ENCODE data around the gene RNFT1.
"Not testable (repeated sequence)": the region's sequence is repeated elsewhere in the genome, so short reads cannot be mapped to it uniquely, and the experiment has no call there.

RNFT1 gene

GRCh38 chr17:59964482-59965328 is at the start of gene RNFT1:
Gene RNFT1, minus strand, starts transcription at chr17:59964740. Its CDS starts 77 bp downstream, at chr17:59964663.
- Mint-ChIP-seq H3K27me3 (peaks cover 3% of the 10 kb centered on the region), H3K36me3 (peaks cover 9% of the 10 kb centered on the region), H3K4me1 (peaks cover 24% of the 10 kb centered on the region), H3K4me3 (peak within 1 kb of the TSS; percentile 85), H3K9me3 (no peaks in the 10 kb centered on the region), H3K27ac (peak within 1 kb of the TSS; percentile 82)
- DNase-seq = peak; percentile 93
- CTCF ChIA-PET = interaction anchor here (1.0 kb wide), 1 partner anchor 72 kb away, joined by 3 read pairs; no protein-coding TSS in a partner anchor

- H3K36me3 Mint-ChIP-seq, H3K27ac Mint-ChIP-seq, H3K4me1 Mint-ChIP-seq, H3K9me3 Mint-ChIP-seq, CTCF ChIA-PET, H3K4me3 Mint-ChIP-seq, DNase-seq: not testable (repeated sequence)
- H3K27me3 Mint-ChIP-seq = peaks cover 12% of the 10 kb centered on the region
Measured at GRCh38 chr17:60009326-60009725, 44.8 kb upstream of the RNFT1 start.

GRCh38 chr17:60008377-60008776 is 43.8 kb upstream of the RNFT1 start:
- DNase-seq, H3K27ac Mint-ChIP-seq, H3K36me3 Mint-ChIP-seq, H3K9me3 Mint-ChIP-seq, H3K4me1 Mint-ChIP-seq, H3K4me3 Mint-ChIP-seq, CTCF ChIA-PET: not testable (repeated sequence)
- H3K27me3 Mint-ChIP-seq = peaks cover 12% of the 10 kb centered on the region

GRCh38 chr17:60006160-60006559 is 41.6 kb upstream of the RNFT1 start:
- Mint-ChIP-seq H3K4me1 (no peaks in the 10 kb centered on the region), H3K27ac (no peak overlapping the region), H3K27me3 (peaks cover 12% of the 10 kb centered on the region), H3K36me3 (no peaks in the 10 kb centered on the region), H3K4me3 (no peak overlapping the region), H3K9me3 (no peaks in the 10 kb centered on the region)
- no peak for DNase-seq
- CTCF ChIA-PET = no interaction called here

- peaks cover 12% of the 10 kb centered on the region for H3K27me3 Mint-ChIP-seq
- DNase-seq, H3K27ac Mint-ChIP-seq, H3K9me3 Mint-ChIP-seq, CTCF ChIA-PET, H3K36me3 Mint-ChIP-seq, H3K4me1 Mint-ChIP-seq, H3K4me3 Mint-ChIP-seq: not testable (repeated sequence)
Measured at GRCh38 chr17:60004561-60004960, 40.0 kb upstream of the RNFT1 start.

- H3K4me3 Mint-ChIP-seq, H3K9me3 Mint-ChIP-seq, H3K27ac Mint-ChIP-seq, H3K4me1 Mint-ChIP-seq, DNase-seq, H3K36me3 Mint-ChIP-seq, CTCF ChIA-PET: not testable (repeated sequence)
- H3K27me3 Mint-ChIP-seq = peaks cover 12% of the 10 kb centered on the region
Measured at GRCh38 chr17:60002405-60002804, 37.9 kb upstream of the RNFT1 start.

- not testable (repeated sequence) for H3K27ac Mint-ChIP-seq, H3K4me1 Mint-ChIP-seq, H3K27me3 Mint-ChIP-seq
Measured at GRCh38 chr17:59996608-59997007, 32.1 kb upstream of the RNFT1 start.

GRCh38 chr17:59975166-59975565 is 10.6 kb upstream of the RNFT1 start:
- H3K36me3 Mint-ChIP-seq, DNase-seq, H3K4me3 Mint-ChIP-seq, H3K9me3 Mint-ChIP-seq, CTCF ChIA-PET, H3K27ac Mint-ChIP-seq, H3K4me1 Mint-ChIP-seq: not testable (repeated sequence)
- H3K27me3 Mint-ChIP-seq = peaks cover 21% of the 10 kb centered on the region

More at GRCh38 chr17:59996608-59997007, 32.1 kb upstream of the RNFT1 start:
- H3K4me3 Mint-ChIP-seq, DNase-seq, H3K9me3 Mint-ChIP-seq, H3K36me3 Mint-ChIP-seq, CTCF ChIA-PET: not testable (repeated sequence)

GRCh38 chr17:59973483-59973882 is 8.9 kb upstream of the RNFT1 start:
- not testable (repeated sequence) for H3K4me3 Mint-ChIP-seq, DNase-seq, H3K36me3 Mint-ChIP-seq, H3K4me1 Mint-ChIP-seq, H3K27ac Mint-ChIP-seq, H3K9me3 Mint-ChIP-seq
- peaks cover 16% of the 10 kb centered on the region for H3K27me3 Mint-ChIP-seq
- CTCF ChIA-PET = interaction anchor here (0.7 kb wide), 1 partner anchor 427 kb away, joined by 4 read pairs; no protein-coding TSS in a partner anchor

GRCh38 chr17:59972778-59973177 is 8.2 kb upstream of the RNFT1 start:
- Mint-ChIP-seq H3K36me3 (no peaks in the 10 kb centered on the region), H3K9me3 (no peaks in the 10 kb centered on the region), H3K27me3 (peaks cover 16% of the 10 kb centered on the region), H3K4me1 (no peaks in the 10 kb centered on the region), H3K27ac (no peak overlapping the region), H3K4me3 (no peak overlapping the region)
- no peak for DNase-seq
- CTCF ChIA-PET = interaction anchor here (0.7 kb wide), 1 partner anchor 428 kb away, joined by 4 read pairs; no protein-coding TSS in a partner anchor

- H3K27ac Mint-ChIP-seq, H3K4me1 Mint-ChIP-seq, CTCF ChIA-PET: not testable (repeated sequence)
Measured at GRCh38 chr17:59971771-59972170, 7.2 kb upstream of the RNFT1 start.

GRCh38 chr17:59963738-59964481 is 630 bp downstream of the RNFT1 start:
- Mint-ChIP-seq H3K4me3 (peak overlapping the region; percentile 85), H3K36me3 (peaks cover 13% of the 10 kb centered on the region), H3K27me3 (peaks cover 3% of the 10 kb centered on the region), H3K9me3 (no peaks in the 10 kb centered on the region), H3K27ac (peak overlapping the region; percentile 82), H3K4me1 (peaks cover 24% of the 10 kb centered on the region)
- CTCF ChIA-PET = interaction anchor here (1.0 kb wide), 1 partner anchor 73 kb away, joined by 3 read pairs; no protein-coding TSS in a partner anchor
- DNase-seq = peak; percentile 64

More at GRCh38 chr17:59971771-59972170, 7.2 kb upstream of the RNFT1 start:
- H3K36me3 Mint-ChIP-seq, H3K4me3 Mint-ChIP-seq, H3K9me3 Mint-ChIP-seq, DNase-seq: not testable (repeated sequence)
- H3K27me3 Mint-ChIP-seq = peaks cover 16% of the 10 kb centered on the region

- H3K4me1 Mint-ChIP-seq = peaks cover 24% of the 10 kb centered on the region
- peaks cover 21% of the 10 kb centered on the region for H3K36me3 Mint-ChIP-seq
- CTCF ChIA-PET = no interaction called here
- H3K27me3 Mint-ChIP-seq = peaks cover 3% of the 10 kb centered on the region
- H3K9me3 Mint-ChIP-seq = no peaks in the 10 kb centered on the region
- H3K4me3 Mint-ChIP-seq = peak overlapping the region; percentile 85
- DNase-seq = no peak
- H3K27ac Mint-ChIP-seq = no peak overlapping the region
Measured at GRCh38 chr17:59962739-59963318, 1.7 kb downstream of the RNFT1 start.

GRCh38 chr17:59959574-59959973 is 5.0 kb downstream of the RNFT1 start:
- H3K27ac Mint-ChIP-seq, CTCF ChIA-PET: not testable (repeated sequence)
- peaks cover 18% of the 10 kb centered on the region for H3K4me1 Mint-ChIP-seq

More at GRCh38 chr17:59959574-59959973, 5.0 kb downstream of the RNFT1 start:
- H3K9me3 Mint-ChIP-seq, H3K4me3 Mint-ChIP-seq, DNase-seq, H3K27me3 Mint-ChIP-seq: not testable (repeated sequence)
- H3K36me3 Mint-ChIP-seq = peaks cover 40% of the 10 kb centered on the region
